Fibroblast of lung (primary cell): ENCODE results near the gene ATG12. TPM values are rescaled to one million over a fixed set of nuclear protein-coding genes. Genes with fewer than 3 reads are reported as not detected.

Experiments
- DNase-seq, 2 donors: peaks; one replicate each; pipeline versions ENCODE4 v3.0.0 to v3.0.0-alpha.2; 2010; ENCODE audit warnings: low read depth in 2 of 2
- H2AFZ ChIP-seq: 2 replicates; pipeline ENCODE4 v1.5.1; 2012; ENCODE audit warnings: low read length, control low read depth, inconsistent platforms
- H3K27ac ChIP-seq: 2 replicates; pipeline ENCODE4 v1.5.1; 2011; ENCODE audit warnings: low read length, control low read depth; ENCODE audit not compliant: insufficient read depth
- H3K27me3 ChIP-seq: 2 replicates; pipeline ENCODE4 v1.5.1; 2011; ENCODE audit warnings: mild to moderate bottlenecking, low read length; ENCODE audit not compliant: control insufficient read depth, insufficient read depth
- H3K36me3 ChIP-seq: 2 replicates; pipeline ENCODE4 v1.5.1; 2011; ENCODE audit warnings: low read length; ENCODE audit not compliant: control insufficient read depth, insufficient read depth
- H3K4me1 ChIP-seq: 2 replicates; pipeline ENCODE4 v1.5.1; 2011; ENCODE audit warnings: low read length; ENCODE audit not compliant: control insufficient read depth, insufficient read depth; ENCODE audit errors: extremely low read depth
- H3K4me2 ChIP-seq: 2 replicates; pipeline ENCODE4 v1.5.1; 2011; ENCODE audit warnings: low read length, control low read depth; ENCODE audit not compliant: insufficient read depth; ENCODE audit errors: extremely low read depth
- H3K4me3 ChIP-seq, 4 experiments: fragments of 200-600 bp in 1 of 4; sonication (generic) in 1 of 4; replicated peaks in 1 of 4; 2 replicates each; pipeline ENCODE4 v1.5.1; 2011 to 2016; ENCODE audit warnings: low read length in 4 of 4, low read depth in 3 of 4, mild to moderate bottlenecking in 3 of 4, control low read depth in 2 of 4, inconsistent platforms in 1 of 4, mixed read lengths in 1 of 4; ENCODE audit not compliant: insufficient read depth in 1 of 4; ENCODE audit errors: control extremely low read depth in 1 of 4
- H3K79me2 ChIP-seq: 2 replicates; pipeline ENCODE4 v1.5.1; 2012; ENCODE audit warnings: mild to moderate bottlenecking, low read length, inconsistent platforms; ENCODE audit not compliant: control insufficient read depth, insufficient read depth
- H3K9ac ChIP-seq: 2 replicates; pipeline ENCODE4 v1.5.1; 2011; ENCODE audit warnings: mild to moderate bottlenecking, low read length, control low read depth; ENCODE audit not compliant: insufficient read depth
- H3K9me3 ChIP-seq: 2 replicates; pipeline ENCODE4 v1.5.1; 2012; ENCODE audit warnings: low read depth, low read length; ENCODE audit not compliant: control insufficient read depth, insufficient read depth
- H4K20me1 ChIP-seq: 2 replicates; pipeline ENCODE4 v1.5.1; 2011; ENCODE audit warnings: low read length; ENCODE audit not compliant: control insufficient read depth, insufficient read depth; ENCODE audit errors: extremely low read depth
- EZH2 ChIP-seq: IDR thresholded peaks from 2 replicates; pipeline ENCODE4 v1.5.1; 2012; ENCODE audit warnings: low read length, control low read depth, mild to moderate bottlenecking; ENCODE audit errors: missing control alignments
- polyA plus RNA-seq, 2 donors: library from polyadenylated mRNA; depleted of rRNA in 1 of 2; stranded (reverse) in 1 of 2; unstranded in 1 of 2; fragments of >200 nt; gene quantifications; 2 replicates each; pipeline ENCODE4 v1.2.1, GENCODE V29; 2011 to 2012; ENCODE audit warnings: missing spikeins in 1 of 2
- total RNA-seq: library from RNA; depleted of rRNA; stranded (reverse); fragments of >200 nt; gene quantifications from 2 replicates; pipeline ENCODE4 v1.2.1, GENCODE V29; 2014
- TF ChIP-seq, protein P1 (sequence below), 2 donors: IDR thresholded peaks in 1 of 2; conservative IDR thresholded peaks in 1 of 2; 1 replicate in 1 of 2; 2 replicates in 1 of 2; pipeline ENCODE4 v1.5.1; 2011 to 2012; ENCODE audit warnings: low read length in 2 of 2, control low read depth in 1 of 2, inconsistent platforms in 1 of 2, low read depth in 1 of 2, mild to moderate bottlenecking in 1 of 2

ATG12 gene
- total and polyA plus RNA-seq, 2 donors (not counting 1 experiment from before 2014, with no cell fraction given) = 38.8 to 117 TPM

DNA sequence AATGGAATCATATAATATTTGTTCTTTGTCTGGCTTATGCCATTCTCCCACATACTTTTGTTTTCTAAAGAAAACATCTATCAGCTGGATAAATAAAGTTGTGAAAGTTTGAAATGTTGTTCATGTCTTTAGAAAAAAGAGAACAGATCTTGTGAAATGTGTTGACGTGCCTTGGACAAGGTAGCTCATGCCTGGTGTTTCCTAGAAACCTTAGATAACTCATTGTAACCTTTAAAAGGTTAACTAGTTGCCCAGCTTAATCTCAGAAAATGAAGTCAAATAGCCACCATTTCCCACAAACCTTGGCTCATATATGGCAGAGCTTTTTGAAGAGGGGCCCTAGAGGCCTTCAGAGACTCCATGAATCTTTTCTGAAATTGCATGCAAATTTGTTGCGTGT is 40.2 kb downstream of the ATG12 start:
- H3K4me2 ChIP-seq = no peak overlapping the region
- H3K9me3 ChIP-seq = no peaks in the 10 kb centered on the region
- H3K36me3 ChIP-seq = no peaks in the 10 kb centered on the region
- TF ChIP-seq, protein P1, sequence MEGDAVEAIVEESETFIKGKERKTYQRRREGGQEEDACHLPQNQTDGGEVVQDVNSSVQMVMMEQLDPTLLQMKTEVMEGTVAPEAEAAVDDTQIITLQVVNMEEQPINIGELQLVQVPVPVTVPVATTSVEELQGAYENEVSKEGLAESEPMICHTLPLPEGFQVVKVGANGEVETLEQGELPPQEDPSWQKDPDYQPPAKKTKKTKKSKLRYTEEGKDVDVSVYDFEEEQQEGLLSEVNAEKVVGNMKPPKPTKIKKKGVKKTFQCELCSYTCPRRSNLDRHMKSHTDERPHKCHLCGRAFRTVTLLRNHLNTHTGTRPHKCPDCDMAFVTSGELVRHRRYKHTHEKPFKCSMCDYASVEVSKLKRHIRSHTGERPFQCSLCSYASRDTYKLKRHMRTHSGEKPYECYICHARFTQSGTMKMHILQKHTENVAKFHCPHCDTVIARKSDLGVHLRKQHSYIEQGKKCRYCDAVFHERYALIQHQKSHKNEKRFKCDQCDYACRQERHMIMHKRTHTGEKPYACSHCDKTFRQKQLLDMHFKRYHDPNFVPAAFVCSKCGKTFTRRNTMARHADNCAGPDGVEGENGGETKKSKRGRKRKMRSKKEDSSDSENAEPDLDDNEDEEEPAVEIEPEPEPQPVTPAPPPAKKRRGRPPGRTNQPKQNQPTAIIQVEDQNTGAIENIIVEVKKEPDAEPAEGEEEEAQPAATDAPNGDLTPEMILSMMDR (conservative IDR thresholded peaks at IDR 0.05 in 1 of 2, IDR thresholded peaks at IDR 0.05 in 1 of 2; ENCODE audit: low read depth in 1 of 2, low read length in 2 of 2) = no peak
- TF ChIP-seq EZH2 = no peak
- H4K20me1 ChIP-seq = no peaks in the 10 kb centered on the region
- no peaks in the 10 kb centered on the region for H3K79me2 ChIP-seq
- no peaks in the 10 kb centered on the region for H3K27me3 ChIP-seq
- no peak overlapping the region for H3K9ac ChIP-seq
- no peak overlapping the region for H3K27ac ChIP-seq
- DNase-seq = no peak
- no peaks in the 10 kb centered on the region for H3K4me1 ChIP-seq
- H2AFZ ChIP-seq = no peak overlapping the region
- H3K4me3 ChIP-seq = no peak overlapping the region

DNA sequence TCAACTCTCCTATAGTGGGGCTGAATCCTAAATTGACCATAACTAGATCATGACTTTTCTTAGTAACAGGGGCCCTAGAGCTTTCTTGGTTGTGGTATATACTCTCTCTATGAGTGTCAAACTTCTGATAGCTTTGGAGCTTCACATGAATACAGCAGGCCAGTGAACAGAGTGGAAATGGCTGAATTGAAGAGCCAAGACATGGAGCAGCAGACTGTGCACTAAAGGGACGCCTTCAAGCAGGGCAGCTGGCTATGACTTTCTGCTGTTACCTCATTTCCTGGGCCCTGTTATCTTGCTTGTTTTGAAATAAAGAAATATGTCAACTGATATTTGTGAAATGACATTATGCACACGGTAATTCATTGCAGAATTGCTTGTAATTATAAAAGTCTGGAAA is 41.3 kb downstream of the ATG12 start:
- Histone ChIP-seq H3K36me3 (no peaks in the 10 kb centered on the region), H3K4me2 (no peak overlapping the region), H4K20me1 (no peaks in the 10 kb centered on the region), H3K4me3 (no peak overlapping the region), H3K9ac (no peak overlapping the region), H3K27me3 (no peaks in the 10 kb centered on the region), H3K27ac (no peak overlapping the region), H3K9me3 (no peaks in the 10 kb centered on the region), H2AFZ (no peak overlapping the region), H3K4me1 (no peaks in the 10 kb centered on the region), H3K79me2 (no peaks in the 10 kb centered on the region)
- no peak for DNase-seq
- TF ChIP-seq, protein P1 (conservative IDR thresholded peaks at IDR 0.05 in 1 of 2, IDR thresholded peaks at IDR 0.05 in 1 of 2; ENCODE audit: low read depth in 1 of 2, low read length in 2 of 2) = no peak
- TF ChIP-seq EZH2 = no peak

DNA sequence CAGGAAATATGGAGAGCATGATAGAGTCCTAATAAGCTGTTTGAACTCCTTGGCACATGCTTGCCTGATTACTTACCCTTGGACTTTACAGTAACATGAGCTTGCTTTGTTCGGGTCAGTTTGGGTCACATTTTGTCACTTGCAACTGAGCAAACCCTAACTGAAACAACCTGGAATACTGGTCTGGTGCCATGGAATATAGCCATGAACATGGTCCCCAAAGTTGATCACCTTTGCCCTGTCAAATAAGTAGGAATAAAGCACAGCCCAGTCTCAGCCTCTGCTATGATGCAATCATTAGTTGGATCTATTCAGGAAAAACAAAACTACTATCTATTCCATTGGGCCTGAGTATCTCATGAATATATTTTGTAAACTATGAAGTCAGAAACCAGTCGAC is 43.1 kb downstream of the ATG12 start:
- Histone ChIP-seq H2AFZ (no peak overlapping the region), H3K9me3 (no peaks in the 10 kb centered on the region), H3K4me2 (no peak overlapping the region), H3K4me1 (no peaks in the 10 kb centered on the region), H4K20me1 (no peaks in the 10 kb centered on the region), H3K36me3 (no peaks in the 10 kb centered on the region), H3K27ac (no peak overlapping the region), H3K4me3 (no peak overlapping the region), H3K9ac (no peak overlapping the region), H3K79me2 (no peaks in the 10 kb centered on the region), H3K27me3 (no peaks in the 10 kb centered on the region)
- TF ChIP-seq, protein P1 (conservative IDR thresholded peaks at IDR 0.05 in 1 of 2, IDR thresholded peaks at IDR 0.05 in 1 of 2; ENCODE audit: low read depth in 1 of 2, low read length in 2 of 2) = no peak
- TF ChIP-seq EZH2 = no peak
- DNase-seq = no peak
